Stimulated activated CD8-positive, alpha-beta memory T cell treated with anti-CD3 and anti-CD28 coated beads, Interleukin-2, amount 100 ng/mL, for 48 hours (primary cell): ENCODE data around the gene CD200.

Experiments
- DNase-seq, 2 donors: peaks; one replicate each; pipeline ENCODE4 v3.0.0-alpha.2; 2020; ENCODE audit warnings: low read depth in 2 of 2

Gene CD200

DNA sequence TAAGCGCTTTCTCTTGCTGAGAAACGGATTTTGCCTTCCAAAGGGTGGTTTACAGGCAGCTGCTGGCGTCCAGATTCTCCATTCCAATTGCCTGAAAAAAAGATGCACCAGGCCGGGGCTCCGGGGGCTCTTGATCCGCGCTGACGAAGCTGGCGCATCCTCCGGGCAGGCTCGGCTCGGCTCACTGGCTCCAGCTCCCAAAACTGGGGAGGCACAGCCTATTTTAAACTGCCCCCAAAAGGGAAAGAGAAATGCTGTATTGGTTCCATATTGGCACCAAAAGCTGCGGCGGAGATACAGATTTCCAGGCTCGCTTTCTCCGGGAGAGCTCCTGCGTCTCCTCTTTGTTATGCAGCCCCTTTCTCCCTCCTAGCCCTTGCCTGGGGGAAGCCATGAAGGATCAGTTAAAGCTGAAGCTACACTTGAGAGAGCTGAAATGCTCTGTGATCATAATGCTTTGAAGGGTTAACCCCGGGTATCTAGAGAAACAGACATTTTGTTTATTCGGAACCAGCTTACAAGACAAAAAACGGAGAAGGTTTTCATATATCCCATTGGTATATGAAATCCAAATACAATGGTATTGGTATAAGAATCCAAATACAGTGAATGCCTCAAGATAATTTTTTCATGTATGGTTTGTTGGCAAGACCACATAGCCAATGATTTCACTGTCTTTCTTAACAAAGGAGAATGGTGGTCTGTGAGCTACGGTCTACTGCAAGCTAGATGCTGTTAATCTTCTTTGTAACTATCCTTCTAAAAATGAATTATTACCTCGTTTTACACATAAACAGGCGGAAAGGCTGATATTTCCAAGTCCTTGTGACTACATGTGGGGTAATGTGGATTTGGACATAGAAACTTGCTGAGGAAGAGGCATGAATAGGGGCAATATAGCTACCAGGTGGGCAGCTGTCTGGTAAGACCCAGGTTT, 693 bp downstream of the CD200 start:
- DNase-seq = no peak

DNA sequence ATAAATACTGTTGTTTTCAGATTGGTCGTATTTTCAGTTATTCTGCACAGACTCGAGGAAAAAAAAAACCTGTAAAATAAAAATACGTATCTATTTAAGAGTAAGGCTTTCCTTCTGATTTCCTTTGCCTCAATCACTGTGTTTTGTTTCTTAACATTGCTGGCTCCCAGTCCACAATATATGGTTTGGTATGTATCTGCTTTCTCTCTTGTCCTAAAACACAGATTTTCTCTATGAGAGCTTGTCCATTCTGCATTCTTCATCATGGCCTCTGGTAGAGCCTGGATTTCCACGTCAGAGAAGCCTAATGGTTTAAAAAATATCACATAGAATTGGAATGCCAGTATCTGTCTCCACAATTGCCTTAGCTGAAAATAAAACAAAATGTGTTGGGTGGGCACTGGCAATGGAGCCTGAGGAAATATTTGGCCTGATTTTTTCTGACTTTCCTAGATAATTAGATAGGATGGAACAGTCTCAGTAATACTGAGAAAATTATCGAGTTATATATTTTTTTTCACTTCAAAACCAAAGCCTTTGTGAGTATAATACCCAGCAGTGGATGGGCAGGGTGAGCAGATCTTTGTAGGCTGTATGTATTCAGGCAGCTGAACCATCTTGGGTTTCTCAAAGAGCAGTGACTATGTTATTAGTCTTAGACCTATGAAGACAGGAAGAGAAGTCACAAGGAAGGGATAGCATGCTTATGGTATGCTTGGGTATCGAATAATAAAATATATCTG, 1.9 kb downstream of the CD200 start:
- DNase-seq = no peak

DNA sequence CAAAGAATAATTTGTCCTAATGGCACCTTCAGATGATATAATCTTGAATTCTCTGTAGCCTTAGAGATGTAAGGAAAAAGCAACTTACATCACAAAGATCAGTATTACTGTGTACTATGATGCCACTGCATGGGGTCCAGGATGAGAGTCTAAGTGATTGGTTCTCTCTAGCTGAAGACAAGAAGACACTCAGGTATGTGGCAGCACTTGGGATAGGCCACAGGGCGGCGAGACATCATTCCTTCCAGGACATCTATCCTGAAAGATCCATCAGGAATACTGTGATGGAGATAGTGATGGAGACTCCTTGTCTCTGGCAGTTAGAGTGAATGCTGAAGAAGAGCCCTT, 2.5 kb downstream of the CD200 start:
- no peak for DNase-seq

DNA sequence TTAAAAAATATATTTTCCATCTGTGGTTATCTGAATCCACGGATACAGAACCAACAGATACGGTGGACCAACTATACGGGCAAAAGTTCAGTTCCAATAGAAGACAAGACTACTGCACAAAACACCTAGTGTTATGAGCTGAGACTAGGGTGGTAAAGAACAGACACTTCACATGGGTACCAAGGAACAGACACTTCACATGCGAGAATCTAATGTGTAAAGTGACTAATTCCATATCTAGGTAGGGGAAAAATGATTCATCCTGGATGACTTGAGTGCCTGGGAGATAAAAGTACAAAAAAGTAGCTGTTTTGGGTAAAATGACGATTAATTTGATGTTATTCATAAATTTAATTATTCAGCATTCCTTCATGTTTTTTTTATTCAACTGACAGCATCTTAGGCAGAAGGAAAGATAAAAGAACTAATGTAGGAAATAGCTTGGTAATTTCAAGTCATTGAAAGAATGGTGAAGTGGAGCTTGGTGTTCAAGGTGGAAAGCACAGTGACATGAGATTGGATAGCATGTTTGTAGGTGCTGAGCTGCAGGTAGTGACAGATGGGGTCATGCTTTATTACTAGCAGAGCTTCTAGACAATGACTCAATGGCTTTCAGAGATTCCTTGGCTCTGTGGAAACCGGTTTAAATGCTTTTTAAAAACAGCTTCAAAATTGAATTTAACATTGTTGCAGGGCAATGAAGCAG, 5.2 kb downstream of the CD200 start:
- DNase-seq = no peak

DNA sequence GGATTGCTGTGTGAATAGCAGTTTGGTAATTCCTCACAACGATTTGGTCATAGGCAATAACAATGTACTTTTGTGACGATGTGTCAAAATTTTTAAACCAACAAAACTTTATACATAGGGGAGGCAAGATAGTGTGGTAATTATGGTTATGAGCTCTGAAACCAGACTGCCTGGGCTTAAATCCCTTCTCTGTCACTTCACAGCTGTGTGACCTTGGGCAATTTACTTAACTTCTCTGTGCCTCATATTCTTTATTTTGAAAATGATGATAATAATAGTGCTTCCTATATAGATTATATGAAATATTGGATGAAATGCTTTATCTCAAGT, 5.7 kb downstream of the CD200 start:
- no peak for DNase-seq

DNA sequence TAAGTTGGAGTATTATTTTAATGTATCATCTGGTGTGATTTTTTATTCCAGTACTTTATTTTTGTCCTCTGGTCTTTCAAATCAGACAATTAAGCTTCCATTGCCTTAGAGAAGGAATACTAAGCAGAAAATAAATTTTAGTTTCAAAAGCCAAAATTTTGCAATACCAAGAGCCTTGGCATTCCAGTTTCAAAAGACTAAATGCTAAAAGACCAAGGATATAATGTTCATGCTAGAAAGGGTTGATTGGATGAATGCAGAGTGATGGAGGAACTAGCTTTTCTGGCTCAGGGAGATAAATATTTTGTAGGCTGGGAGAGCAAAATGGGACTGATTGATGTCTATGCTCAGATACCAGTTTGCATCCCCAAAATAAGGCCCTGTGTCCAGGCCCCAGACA, 6.2 kb downstream of the CD200 start:
- DNase-seq = no peak

DNA sequence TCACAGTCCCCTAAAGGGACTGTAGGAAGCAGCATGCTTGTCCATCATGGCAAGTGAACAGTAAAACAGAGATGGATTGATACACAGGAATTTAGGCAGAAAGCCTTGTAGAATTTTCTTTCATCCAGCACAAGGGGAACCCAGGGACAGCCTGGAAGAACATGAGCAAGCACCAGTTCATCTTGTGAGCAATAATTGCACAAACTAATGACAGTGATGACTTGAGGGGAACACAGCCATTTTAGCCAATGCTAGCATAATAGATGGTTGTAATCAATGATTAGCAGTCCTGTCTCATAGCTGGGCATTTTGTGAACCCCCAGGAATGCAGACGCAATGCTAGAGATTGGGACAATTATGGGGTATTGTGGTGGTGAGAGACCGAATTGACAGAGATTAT, 6.7 kb downstream of the CD200 start:
- no peak for DNase-seq

DNA sequence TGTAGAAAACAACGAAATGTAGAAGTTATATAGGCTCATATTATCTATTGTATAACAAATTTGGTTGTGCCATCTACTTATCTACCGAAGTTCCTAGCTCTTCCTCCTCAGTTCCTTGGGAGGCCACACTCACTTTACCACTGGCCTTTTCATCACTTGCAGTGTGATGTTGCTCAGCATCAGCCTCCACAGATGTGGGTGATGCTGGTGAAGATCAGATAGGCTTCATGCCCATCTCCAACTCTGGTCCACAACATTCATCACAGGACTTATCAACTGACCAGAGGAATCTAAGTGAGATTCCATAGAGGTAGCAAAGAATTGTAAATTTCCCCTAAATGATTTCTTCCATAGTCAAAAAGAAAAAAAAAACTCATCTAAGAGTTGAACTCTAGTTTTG, 8.4 kb downstream of the CD200 start:
- DNase-seq = no peak

DNA sequence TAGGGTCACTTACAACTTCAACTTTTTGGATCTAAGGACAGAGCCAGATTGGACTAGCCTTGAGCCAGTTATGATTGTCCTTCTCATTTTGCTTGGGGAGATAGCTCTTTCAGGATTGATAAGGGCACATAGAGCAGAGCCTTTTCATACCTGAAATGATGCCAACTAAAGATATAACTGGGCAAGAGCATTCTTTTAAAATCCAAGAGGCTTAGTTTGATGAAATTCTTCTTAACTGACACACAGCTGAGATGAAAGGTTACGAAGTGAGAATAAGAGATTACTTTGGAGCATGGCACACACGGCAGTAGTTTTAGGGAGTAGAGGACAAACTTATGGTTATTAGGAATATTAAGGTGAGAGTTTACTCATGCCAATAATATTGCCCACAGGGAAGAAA, 12.7 kb downstream of the CD200 start:
- no peak for DNase-seq

DNA sequence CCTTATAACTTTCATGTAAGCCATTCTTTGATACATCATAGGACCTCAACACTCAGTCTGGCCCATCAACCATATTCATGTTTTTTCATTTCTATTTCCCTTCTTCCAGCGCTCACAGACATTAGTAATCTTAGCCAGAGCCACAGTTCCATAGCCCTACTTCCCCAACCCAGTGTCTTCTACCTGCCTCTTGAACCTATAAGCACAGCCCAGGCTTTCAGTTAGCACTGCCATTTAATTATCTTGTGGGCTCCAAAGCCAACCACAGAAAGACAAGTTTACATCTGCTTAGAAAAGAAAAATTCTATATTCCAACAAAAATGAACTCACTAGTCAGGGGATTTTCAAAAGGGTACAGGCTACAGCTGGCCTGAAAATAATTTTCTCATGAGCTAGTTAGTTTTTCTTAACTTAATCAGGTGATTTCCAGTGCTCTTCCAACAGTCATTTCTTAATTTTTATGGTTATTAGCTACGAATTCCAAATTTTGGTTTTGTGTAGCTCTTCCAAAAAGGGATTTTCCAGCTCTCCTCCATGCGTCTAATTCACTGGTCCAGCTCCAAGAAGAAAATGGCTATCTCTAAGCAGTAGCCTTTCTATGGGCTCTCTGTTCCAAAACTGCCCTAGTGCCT, 13.7 kb downstream of the CD200 start:
- DNase-seq = no peak

DNA sequence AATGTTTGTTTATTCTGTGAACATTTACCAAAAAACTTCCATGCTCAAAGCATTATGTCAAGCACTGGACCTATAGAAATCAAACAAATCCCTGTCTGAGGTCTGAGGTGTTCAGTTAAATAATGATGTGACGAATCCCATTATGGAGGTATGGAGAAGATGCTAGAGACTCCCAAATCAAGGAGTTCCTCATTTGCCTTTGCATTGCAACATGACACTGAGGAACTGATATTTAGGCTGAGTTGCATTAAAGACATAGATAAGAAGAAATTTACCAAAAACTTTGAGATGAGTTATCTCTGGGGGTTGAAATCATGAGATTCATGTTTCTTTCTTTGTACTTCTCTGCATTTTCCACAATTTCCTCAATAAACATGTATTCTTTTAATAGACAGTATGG, 16.0 kb downstream of the CD200 start:
- no peak for DNase-seq

DNA sequence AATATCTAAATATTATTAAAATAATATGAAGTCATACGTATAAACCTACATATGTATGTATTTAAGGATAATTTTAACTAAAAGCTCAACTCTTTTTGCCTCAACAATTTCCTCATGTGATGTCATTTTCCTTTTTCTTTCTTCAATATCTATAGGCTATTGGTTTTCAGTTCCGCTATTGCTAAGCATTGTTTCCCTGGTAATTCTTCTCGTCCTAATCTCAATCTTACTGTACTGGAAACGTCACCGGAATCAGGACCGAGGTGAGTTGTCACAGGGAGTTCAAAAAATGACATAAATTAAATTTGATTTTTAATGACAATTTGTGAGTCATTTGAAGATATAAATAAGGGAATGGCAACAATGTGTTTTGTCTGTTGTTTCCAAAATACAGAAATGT, 16.6 kb downstream of the CD200 start:
- no peak for DNase-seq

DNA sequence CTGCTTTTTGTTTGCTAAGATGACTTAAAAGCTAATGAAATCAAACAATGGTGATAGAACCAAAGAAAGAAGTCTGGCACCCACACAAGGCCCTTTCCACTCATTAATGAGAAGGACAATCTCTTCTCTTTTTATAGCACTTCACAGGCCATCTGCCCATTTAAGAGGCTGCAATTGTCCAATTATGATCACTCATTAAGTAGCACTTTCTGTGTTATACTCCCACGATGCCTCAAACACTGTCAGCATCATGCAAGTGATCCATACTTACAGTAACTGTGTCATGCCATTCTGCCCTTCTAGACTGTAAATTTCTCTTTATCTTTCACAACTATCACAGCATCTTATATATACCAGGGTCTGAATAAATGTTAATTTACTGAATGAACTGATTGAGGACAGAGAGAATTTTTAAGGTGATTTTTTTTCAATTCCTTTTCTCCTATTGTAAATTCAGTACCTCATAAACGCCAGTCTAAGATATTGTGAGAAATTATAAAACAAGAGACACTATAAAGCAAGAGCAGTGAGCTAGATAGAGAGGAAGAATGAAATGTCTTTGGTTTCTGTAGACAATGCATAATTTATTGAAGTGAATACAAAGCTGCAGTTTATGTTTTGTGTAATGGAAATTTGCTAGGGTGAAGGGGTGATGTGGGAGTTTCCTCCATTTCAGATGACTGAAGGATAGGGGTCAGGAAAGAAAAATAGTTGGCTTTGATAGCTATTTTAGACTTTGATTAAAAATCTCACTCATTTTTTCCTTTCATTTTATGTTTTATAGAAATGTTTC, 17.3 kb downstream of the CD200 start:
- DNase-seq = no peak

DNA sequence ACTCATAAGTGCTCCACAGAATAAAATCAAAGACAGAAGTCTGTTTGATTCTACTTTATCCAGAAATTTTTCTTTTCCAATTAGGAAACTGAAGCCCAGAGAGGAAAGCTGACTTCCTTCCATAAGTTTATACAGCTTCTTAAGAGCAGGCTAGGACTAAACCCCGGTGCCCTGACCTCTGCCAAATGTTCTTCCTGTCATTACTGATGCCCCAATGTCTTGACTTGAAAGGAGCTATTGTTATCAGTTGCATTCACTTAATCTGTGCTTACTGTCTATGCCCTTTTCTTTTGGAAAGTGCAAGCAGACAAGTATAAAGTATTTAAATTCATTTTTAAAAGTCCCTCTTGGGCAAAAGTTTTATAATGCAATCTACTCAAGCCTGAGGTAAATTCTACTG, 18.1 kb downstream of the CD200 start:
- DNase-seq = no peak

DNA sequence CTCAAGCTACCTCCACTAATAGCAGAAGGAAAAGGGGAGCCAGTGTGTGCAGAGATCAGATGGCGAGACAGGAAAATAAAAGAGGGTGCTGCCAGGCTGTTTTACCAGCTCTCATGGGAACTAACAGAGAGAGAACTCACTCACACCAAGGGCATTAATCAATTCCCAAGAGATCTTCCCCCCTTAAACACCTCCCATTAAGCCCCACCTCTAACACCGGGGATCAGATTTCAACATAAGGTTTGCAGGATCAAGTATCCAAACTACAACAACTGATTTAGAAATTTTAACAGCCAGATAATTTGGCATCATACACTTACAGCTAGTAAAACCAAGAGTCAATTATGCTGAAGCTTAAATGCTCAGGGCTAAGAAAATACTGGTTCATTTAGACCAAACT, 18.9 kb downstream of the CD200 start:
- DNase-seq = no peak

DNA sequence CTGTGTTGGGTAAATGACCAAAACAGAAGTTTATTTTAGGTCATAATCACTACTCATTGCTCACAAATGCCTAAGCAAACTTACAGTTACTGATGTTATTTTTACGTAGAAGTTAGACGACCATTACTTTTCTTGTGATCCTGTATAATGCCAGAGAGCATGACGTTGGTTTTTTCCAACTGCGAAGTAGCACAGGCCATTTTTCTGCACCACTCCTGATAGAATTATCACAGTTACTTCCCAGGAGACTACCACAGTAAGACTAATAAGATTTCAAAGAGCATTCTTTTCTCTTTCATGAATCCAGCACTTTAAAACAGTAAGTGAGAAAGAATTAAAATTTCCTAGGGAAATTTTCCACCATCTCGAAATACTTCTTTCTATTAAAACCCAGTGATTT, 19.8 kb downstream of the CD200 start:
- DNase-seq = no peak

DNA sequence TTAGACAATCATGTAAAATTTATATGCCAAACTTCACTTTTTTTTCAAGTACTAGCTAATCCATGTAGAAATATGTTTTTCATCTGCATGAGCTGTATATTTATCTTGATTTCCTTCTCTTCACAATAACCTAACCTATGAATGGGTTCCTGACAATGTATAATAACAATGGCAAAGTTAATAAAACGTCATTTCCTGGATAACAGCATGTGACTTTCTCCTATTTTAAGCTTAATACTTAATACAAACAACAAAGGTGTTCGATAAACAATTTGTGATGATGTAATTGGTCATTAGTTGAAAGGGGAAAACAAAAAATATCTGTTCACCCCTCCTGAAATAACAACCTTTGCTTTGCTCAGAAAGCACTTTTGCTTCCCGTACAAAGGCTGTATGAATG, 20.4 kb downstream of the CD200 start:
- DNase-seq = no peak

DNA sequence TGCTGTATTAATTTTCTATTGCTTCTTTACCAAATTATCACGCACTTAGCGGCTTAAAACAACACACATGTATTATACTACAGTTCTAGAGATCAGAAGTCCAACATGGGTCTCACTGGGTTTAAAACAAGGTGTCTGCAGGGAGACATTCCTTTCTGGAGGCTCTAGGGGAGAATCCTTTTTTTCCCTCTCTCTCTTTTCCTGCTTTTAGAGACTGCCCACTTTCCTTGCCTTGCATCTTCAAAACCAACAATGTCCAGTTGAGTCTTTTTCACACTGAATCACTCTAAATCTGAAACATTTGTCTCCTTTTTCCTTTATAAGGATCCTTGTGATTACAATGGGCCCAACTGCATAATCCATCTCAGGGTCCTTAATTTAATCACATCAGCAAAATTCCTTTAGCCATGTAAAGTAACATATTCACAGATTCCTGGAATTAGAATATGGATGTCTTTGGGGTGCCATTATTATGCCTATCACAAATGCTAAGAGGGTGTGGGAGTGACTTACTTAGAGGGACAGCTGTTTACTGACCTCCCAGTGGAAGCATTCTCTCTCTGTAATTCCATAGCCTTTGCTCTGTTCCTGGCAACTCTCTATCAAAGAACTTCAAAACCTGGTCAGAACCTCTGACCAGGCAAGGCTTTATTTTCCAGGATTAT, 21.8 kb downstream of the CD200 start:
- DNase-seq = no peak

DNA sequence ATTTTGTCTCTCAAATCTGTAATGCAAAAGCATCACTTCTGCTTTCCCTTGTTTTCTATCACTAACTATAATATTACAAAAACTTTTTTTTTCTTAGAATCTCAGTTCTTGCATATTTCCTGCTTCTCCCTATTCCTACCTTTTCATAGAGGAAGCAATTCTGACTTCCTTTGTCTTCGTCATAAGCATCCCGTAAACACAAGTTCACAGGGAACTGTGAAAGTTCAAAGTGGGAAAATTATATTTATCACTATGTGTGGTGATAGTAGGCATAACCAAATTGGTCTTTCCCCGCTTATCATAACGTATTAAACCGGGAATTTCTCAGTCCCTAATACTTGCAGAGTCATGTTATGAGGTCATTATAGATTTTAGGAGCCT, 22.3 kb downstream of the CD200 start:
- no peak for DNase-seq

DNA sequence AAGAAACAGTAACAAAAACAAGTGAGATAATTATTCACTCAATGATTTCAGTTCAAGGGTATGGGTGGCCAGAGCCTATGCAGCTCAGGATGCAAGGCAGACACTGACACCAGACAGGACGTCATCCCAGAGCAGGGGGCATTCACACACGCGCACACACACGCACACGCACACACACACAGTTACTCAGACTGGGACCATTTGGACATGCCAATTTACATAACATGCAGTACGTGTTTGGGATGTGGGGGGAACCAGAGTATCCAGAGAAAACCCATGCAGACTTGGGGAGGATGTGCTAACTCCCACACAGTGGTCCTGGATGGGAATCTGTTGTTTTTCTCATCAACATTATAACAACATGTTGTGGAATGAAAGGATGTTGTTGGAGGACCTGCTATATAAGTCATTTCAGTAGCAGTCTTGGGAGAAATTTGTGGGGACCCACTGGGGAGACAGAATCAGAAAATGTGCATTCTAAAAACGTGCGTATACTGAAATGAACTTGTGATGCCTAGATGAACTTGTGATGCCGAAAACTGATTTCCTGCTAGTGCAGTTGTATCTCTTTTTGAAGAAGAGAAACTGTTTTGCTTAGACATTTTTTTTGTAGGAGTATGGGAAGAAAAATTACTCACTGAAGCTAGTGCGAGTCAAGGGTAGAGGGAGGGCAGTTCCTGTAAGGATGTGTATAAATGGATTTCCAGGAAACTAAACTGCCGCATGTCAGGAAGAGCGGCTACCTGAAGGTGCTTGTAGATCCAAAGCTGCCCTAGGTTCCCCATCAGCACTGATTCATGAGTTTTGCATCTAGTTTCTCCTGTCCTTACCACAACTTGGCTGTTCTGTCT, 25.2 kb downstream of the CD200 start:
- no peak for DNase-seq
